ENCODE results near the gene EXTL1.

EXTL1 gene

DNA sequence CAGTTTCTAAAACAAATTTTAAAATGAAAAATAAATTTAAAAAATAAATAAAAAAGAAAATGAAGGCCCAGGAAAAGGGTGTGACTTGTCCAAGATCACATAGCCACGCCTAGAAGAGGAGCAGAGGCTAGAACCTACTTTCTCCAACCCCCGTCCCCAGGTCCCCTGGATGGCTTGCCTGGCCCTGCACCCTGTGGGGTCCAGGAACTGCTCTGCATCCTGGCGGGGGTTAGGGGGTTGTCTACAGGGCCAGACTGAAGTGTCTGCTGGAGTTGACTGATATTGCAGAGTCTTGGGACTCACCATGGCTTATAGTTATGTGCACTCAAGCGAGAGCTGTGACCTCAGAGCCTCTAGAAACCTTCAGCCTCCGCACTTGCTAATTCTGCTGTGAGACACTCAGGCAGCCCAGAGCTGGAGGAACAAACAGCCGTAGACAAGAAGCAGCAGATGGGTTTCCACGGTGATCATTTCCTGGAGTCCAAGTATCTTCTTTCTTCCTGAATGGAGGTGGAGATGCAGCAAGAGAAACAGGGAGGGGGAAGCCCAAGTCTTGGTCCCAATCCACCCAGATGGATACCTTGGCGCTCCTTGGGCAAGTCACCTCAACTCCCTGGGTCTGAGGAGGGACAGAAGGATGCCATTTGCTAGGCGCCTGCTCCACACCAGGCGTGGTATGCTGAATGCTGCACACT lies 5.2 kb upstream of the EXTL1 start:
- Histone ChIP-seq H3K9ac (ENCODE audit: low read length) (no peak overlapping the region), H3K79me2 (ENCODE audit: insufficient read depth, low read length) (no peaks in the 10 kb centered on the region), H3K4me3 (ENCODE audit: insufficient read depth, low read length, poor library complexity, severe bottlenecking) (no peak overlapping the region), H3K9me2 (replicated peaks; ENCODE audit: insufficient read depth, low read length) (no peaks in the 10 kb centered on the region), H3K27me3 (ENCODE audit: low read length) (no peaks in the 10 kb centered on the region), H4K20me1 (ENCODE audit: low read depth, low read length) (no peaks in the 10 kb centered on the region), H3K36me3 (ENCODE audit: low read length) (no peaks in the 10 kb centered on the region), H3K9me3 (ENCODE audit: insufficient read depth, low read length) (no peaks in the 10 kb centered on the region), H3K27ac (ENCODE audit: low read depth, low read length) (no peak overlapping the region), H2AFZ (ENCODE audit: low read depth, low read length, severe bottlenecking) (no peak overlapping the region), H3K4me2 (ENCODE audit: low read depth, low read length, poor library complexity, severe bottlenecking) (no peak overlapping the region), H3F3A (ENCODE audit: insufficient read depth) (no peaks in the 10 kb centered on the region)
- TF ChIP-seq, protein P1, sequence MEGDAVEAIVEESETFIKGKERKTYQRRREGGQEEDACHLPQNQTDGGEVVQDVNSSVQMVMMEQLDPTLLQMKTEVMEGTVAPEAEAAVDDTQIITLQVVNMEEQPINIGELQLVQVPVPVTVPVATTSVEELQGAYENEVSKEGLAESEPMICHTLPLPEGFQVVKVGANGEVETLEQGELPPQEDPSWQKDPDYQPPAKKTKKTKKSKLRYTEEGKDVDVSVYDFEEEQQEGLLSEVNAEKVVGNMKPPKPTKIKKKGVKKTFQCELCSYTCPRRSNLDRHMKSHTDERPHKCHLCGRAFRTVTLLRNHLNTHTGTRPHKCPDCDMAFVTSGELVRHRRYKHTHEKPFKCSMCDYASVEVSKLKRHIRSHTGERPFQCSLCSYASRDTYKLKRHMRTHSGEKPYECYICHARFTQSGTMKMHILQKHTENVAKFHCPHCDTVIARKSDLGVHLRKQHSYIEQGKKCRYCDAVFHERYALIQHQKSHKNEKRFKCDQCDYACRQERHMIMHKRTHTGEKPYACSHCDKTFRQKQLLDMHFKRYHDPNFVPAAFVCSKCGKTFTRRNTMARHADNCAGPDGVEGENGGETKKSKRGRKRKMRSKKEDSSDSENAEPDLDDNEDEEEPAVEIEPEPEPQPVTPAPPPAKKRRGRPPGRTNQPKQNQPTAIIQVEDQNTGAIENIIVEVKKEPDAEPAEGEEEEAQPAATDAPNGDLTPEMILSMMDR (IDR thresholded peaks at IDR 0.05; ENCODE audit: insufficient read depth, low read length, poor library complexity, severe bottlenecking) = no peak
- TF ChIP-seq EZH2phosphoT487 (conservative IDR thresholded peaks at IDR 0.05; ENCODE audit: low read length) = no peak

DNA sequence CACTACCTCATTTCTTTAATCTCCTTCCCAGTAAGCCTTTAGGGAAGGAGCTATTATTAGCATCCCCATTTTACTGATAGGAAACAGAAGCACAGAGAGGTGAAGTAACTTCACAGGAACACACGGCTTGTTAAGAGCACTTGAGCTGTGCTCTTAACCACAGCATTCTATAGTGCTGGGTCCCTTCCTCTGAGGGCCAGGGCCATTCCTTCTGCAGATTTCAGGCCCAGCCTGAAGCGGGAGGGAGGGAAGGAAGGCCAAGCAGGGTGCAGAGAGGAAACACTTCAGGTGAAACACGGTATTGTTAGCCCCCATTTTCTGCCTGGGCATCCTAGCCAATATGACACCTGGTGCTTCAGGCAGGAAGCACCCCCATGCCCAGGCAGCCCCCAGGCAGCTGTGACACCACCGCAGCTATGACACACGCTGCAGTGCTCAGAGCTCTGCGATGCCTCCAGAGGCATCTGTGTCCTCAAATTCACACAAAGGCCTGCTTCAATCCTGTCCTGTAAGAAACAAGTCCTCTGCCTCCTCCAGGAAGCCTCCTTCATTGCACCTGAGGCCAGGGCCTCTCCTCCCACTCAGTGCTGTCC lies 4.5 kb upstream of the EXTL1 start:
- H3F3A ChIP-seq (ENCODE audit: insufficient read depth) = no peaks in the 10 kb centered on the region
- no peaks in the 10 kb centered on the region for H3K79me2 ChIP-seq (ENCODE audit: insufficient read depth, low read length)
- H2AFZ ChIP-seq (ENCODE audit: low read depth, low read length, severe bottlenecking) = no peak overlapping the region
- H3K27ac ChIP-seq (ENCODE audit: low read depth, low read length) = no peak overlapping the region
- no peaks in the 10 kb centered on the region for H3K9me2 ChIP-seq (replicated peaks; ENCODE audit: insufficient read depth, low read length)
- no peaks in the 10 kb centered on the region for H3K36me3 ChIP-seq (ENCODE audit: low read length)
- H3K27me3 ChIP-seq (ENCODE audit: low read length) = no peaks in the 10 kb centered on the region
- no peak overlapping the region for H3K9ac ChIP-seq (ENCODE audit: low read length)
- no peak overlapping the region for H3K4me2 ChIP-seq (ENCODE audit: low read depth, low read length, poor library complexity, severe bottlenecking)
- H4K20me1 ChIP-seq (ENCODE audit: low read depth, low read length) = no peaks in the 10 kb centered on the region
- H3K4me3 ChIP-seq (ENCODE audit: insufficient read depth, low read length, poor library complexity, severe bottlenecking) = no peak overlapping the region
- no peaks in the 10 kb centered on the region for H3K9me3 ChIP-seq (ENCODE audit: insufficient read depth, low read length)
- TF ChIP-seq, protein P1 (IDR thresholded peaks at IDR 0.05; ENCODE audit: insufficient read depth, low read length, poor library complexity, severe bottlenecking) = no peak
- TF ChIP-seq EZH2phosphoT487 (conservative IDR thresholded peaks at IDR 0.05; ENCODE audit: low read length) = no peak

DNA sequence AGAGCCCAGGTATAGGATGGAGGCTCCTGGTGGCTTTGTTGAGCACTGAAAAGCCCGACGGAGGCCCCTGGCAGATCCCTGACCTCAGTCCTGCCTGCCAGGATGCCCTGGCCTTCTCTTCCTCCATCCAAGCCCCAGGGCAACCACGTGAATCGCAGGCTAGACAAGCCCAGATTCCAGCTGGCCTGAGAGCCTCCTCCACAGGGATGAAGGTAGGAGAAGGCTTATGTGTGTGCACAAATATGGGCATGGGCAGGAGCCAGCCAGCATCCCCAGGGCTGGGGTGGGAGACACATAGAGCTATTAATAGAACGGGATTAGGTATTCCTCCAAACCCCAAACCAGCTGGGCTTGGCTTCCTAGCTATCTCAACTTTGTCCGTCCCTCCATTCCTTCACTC lies 4.0 kb upstream of the EXTL1 start:
- Histone ChIP-seq H3K27me3 (ENCODE audit: low read length) (no peaks in the 10 kb centered on the region), H3K27ac (ENCODE audit: low read depth, low read length) (no peak overlapping the region), H3K36me3 (ENCODE audit: low read length) (no peaks in the 10 kb centered on the region), H3K9me2 (replicated peaks; ENCODE audit: insufficient read depth, low read length) (no peaks in the 10 kb centered on the region), H3F3A (ENCODE audit: insufficient read depth) (no peaks in the 10 kb centered on the region), H3K4me3 (ENCODE audit: insufficient read depth, low read length, poor library complexity, severe bottlenecking) (no peak overlapping the region), H3K9ac (ENCODE audit: low read length) (no peak overlapping the region), H3K79me2 (ENCODE audit: insufficient read depth, low read length) (no peaks in the 10 kb centered on the region), H2AFZ (ENCODE audit: low read depth, low read length, severe bottlenecking) (no peak overlapping the region), H3K9me3 (ENCODE audit: insufficient read depth, low read length) (no peaks in the 10 kb centered on the region), H3K4me2 (ENCODE audit: low read depth, low read length, poor library complexity, severe bottlenecking) (no peak overlapping the region), H4K20me1 (ENCODE audit: low read depth, low read length) (no peaks in the 10 kb centered on the region)
- TF ChIP-seq, protein P1 (IDR thresholded peaks at IDR 0.05; ENCODE audit: insufficient read depth, low read length, poor library complexity, severe bottlenecking) = no peak
- no peak for TF ChIP-seq EZH2phosphoT487 (conservative IDR thresholded peaks at IDR 0.05; ENCODE audit: low read length)

Measured in SU-DHL-6 (cell line).